HG02571 (cell line): ENCODE measurements around the gene CGA.

Experiments used
- ATAC-seq: cut with Tn5 transposase; IDR thresholded peaks from one replicate; pipeline ENCODE4 v1.9.1; 2021; ENCODE audit warnings: mild to moderate bottlenecking, moderate library complexity; ENCODE audit not compliant: unreplicated experiment

The CGA gene

DNA sequence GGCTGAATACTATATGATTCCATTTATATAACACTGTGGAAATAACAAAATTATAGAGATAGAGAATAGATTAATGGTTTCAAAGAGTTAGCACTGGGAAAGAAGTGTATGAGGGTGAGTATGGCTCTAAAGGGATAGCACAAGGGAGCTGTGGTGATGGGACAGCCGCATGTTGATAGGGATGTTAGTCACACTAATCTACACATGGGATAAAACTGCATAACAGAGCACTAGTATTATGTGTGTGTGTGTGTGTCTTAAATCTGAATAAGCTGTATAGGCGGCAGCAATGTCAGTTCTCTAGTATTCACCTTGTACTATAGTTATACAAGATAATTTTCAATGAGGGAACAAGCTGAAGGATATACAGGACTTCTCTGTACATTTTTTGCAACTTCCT lies 5.8 kb downstream of the CGA start:
- ATAC-seq, result no peak

- ATAC-seq, result no peak
Observed at GRCh38 chr6:87088076-87088475, 6.8 kb downstream of the CGA start.

DNA sequence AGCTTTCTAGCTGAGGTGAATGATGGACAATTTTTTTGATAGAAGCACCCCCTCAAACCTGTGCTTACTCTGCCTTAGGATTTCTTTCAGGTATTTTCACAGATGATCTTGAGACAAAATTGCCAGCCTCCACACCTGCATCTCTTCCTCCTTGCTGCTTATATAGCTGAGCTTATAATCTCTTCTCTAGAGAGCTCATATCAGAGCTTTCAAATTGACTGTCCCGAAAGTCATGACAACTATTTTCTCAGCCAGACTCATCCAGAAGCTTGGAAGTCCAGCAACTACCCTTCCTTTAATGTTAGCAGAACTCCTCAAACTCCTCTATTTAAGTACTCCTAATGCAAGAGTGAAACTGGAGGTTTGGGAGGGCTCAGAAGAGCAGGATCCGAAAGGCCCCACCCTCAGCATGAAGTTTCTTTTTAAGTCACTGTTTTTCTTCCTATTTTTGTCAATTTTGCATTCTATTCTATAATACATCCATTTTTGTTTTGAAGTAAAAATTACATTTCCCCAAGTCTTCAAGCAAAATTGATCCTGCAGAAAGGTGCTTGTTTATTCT lies 12.7 kb downstream of the CGA start:
- ATAC-seq, result no peak

- peak; percentile 84 for ATAC-seq
Observed at GRCh38 chr6:87078983-87079616, 15.8 kb downstream of the CGA start.

- no peak for ATAC-seq
Observed at GRCh38 chr6:87075168-87075567, 19.7 kb downstream of the CGA start.

DNA sequence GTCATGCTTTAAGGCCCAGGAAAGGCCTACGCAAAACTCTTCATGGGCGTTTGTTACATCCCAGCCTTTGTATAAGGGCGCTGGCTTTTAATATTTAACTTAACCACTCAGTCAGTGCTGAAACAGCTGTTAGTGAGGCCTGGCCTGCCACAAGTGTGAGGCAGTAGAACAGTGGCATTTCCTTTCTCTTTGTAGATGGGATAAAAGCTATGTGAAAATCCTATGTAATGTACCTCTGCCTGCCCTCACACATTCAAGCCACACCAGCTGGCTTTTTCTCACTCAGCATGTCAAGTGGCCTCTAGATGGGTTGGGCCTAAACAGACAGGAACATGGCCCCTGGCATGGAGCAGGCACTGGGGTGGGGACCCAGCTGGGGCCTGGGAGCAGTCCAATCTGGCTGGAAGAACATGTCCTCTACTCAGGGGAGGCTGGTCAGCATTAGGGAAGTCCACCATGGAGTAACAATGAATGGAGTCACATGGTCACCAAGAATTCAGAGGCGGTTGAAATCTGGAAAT lies 20.7 kb downstream of the CGA start:
- ATAC-seq, result no peak

- no peak for ATAC-seq
Observed at GRCh38 chr6:87071683-87072082, 23.2 kb downstream of the CGA start.

DNA sequence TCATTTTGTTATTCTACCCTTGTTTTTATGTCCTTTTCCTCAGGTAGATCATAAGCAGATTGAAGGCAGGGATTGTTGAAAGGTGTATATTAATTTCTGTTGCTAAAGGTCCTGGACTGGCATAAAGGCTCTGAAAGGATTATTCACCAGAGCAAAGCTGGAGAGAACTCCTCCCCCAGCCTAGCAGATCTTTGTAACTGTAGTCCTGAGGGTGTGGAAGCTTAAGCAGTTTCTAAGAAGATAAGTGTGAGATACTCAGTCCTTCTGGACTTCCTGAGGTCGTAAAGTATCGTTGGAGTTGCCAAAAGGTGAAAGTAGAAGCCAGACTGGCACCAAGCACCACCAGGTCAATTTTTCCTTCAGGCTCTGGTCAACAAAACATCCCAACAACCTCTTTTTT lies 24.2 kb downstream of the CGA start:
- ATAC-seq, result no peak

- no peak for ATAC-seq
Observed at GRCh38 chr6:87068795-87069194, 26.1 kb downstream of the CGA start.

GRCh38 chr6:87066449-87067333 lies 28.2 kb downstream of the CGA start:
- no peak for ATAC-seq

DNA sequence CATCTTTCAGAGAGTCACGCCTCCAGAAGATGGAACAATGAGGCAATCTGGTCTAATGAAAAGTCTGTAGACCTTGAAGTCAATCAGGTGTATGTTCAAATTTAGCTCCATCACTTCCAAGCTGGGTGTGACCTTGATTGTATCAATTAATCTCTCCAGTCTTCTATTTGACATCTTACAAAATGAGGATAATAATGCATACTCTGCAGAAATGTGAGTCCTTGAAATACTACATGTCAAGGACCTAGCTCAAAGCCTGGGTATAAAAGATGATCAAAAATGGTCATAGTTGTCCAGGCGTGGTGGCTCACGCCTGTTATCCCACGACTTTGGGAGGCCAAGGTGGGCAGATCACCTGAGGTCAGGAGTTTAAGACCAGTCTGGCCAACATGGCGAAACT lies 29.8 kb downstream of the CGA start:
- ATAC-seq, result no peak

DNA sequence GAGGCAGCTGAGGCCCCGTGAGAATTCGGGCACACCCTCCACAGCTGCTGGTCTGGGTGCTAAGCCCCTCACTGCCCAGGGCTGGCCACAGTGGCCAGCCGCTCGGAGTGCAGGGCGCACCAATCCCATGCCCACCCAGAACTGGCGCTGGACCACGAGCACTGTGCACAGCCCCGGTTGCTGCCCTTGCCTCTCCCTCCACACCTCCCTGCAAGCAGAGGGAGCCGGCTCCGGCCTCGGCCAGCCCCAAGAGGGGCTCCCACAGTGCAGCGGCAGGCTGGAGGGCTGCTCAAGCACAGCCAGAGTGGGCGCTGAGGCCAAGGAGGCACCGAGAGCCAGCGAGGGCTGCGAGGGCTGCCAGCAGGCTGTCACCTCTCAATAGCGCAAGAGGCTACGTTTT lies 35.0 kb downstream of the CGA start:
- ATAC-seq, result no peak

- no peak for ATAC-seq
Observed at GRCh38 chr6:87054143-87054833, 40.6 kb downstream of the CGA start.

GRCh38 chr6:87053312-87053711 lies 41.6 kb downstream of the CGA start:
- ATAC-seq, result no peak

- no peak for ATAC-seq
Observed at GRCh38 chr6:87049779-87050178, 45.1 kb downstream of the CGA start.

GRCh38 chr6:87045521-87046075 lies 49.3 kb downstream of the CGA start:
- ATAC-seq, result no peak

DNA sequence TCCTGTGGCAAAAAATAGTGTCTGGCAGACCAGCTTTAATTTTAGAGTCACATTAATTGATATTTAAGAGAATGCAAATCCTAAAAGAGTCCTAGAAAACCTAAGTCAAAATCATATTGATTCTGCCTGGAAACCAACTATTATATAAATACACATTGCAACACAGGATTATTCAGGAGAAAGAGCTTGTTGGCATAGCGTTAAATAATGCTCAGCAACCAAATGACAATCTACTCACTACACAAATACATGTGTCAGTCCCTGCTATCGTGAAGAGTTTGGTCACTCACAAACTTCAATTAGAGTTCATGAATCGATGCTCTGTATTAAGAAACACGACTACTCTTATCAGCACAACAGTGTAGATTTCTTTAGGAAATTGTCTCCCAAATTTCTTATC lies 54.2 kb downstream of the CGA start:
- no peak for ATAC-seq
